HepG2 (cell line): ENCODE data around the gene TCF12. TPM values are rescaled to one million over a fixed set of nuclear protein-coding genes. Genes with fewer than 3 reads are reported as not detected.

Experiments used
- ATAC-seq: fragments of 200-7000 bp; cut with Tn5 transposase; 3 replicates; pipeline ENCODE4 v1.9.1; 2020; ENCODE audit warnings: mild to moderate bottlenecking, moderate library complexity
- BruUV-seq: library from RNA; stranded (reverse); fragments of 400-500 nt; replicated peaks from 2 replicates; lab custom pipeline; 2021; lab: Mats Ljungman, UMichigan
- CTCF ChIA-PET: fragments of 300-600 bp; formaldehyde crosslinking; extraction: SDS; loops from one replicate; lab custom pipeline; 2021; ENCODE audit warnings: low total read pairs, inconsistent platforms, low intra/inter-chr PET ratio; lab: Yijun Ruan, JAX
- POLR2A ChIA-PET: fragments of 350-600 bp; sonication (Branson Sonifier 250); formaldehyde crosslinking; loops from one replicate; lab custom pipeline; 2020; ENCODE audit warnings: antibody characterized with exemption, inconsistent platforms; lab: Yijun Ruan, JAX
- DNase-seq: peaks from one replicate; pipeline ENCODE4 v3.0.0-alpha.2; 2015; ENCODE audit warnings: low spot score
- FAIRE-seq: peaks from 3 replicates; lab custom pipeline; 2011; peaks lifted over from hg19 to GRCh38; lab: Jason Lieb, UNC
- H2AFZ ChIP-seq: one replicate; pipeline ENCODE4 v1.6.1; 2011; ENCODE audit warnings: low read length, inconsistent platforms
- H3K27ac ChIP-seq: fragments of 300-600 bp; 3 replicates; pipeline ENCODE4 v1.8.0; 2011; ENCODE audit warnings: mixed run types, mild to moderate bottlenecking, mixed read lengths, low read length, inconsistent platforms; ENCODE audit not compliant: insufficient read depth; ENCODE audit errors: extremely low read length
- H3K27me3 ChIP-seq, 2 experiments: fragments of 200-600 bp in 1 of 2; 2 replicates in 1 of 2; 3 replicates in 1 of 2; pipeline versions ENCODE4 v1.6.0 to v1.8.0; 2011; ENCODE audit warnings: low read length in 2 of 2, mild to moderate bottlenecking in 2 of 2, moderate library complexity in 2 of 2, inconsistent platforms in 1 of 2; ENCODE audit not compliant: insufficient read depth in 2 of 2, control insufficient read depth in 1 of 2
- H3K36me3 ChIP-seq, 2 experiments: fragments of 200-600 bp in 1 of 2; replicated peaks in 1 of 2; 2 replicates in 1 of 2; 3 replicates in 1 of 2; pipeline versions ENCODE4 v1.5.1 to v1.8.0; 2011; ENCODE audit warnings: low read length in 2 of 2, inconsistent platforms in 1 of 2; ENCODE audit not compliant: insufficient read depth in 2 of 2, control insufficient read depth in 1 of 2
- H3K4me1 ChIP-seq: 2 replicates; pipeline ENCODE4 v1.5.1; 2012; ENCODE audit warnings: low read length, inconsistent platforms; ENCODE audit not compliant: insufficient read depth
- H3K4me2 ChIP-seq: 2 replicates; pipeline ENCODE4 v1.6.0; 2011; ENCODE audit warnings: low read depth, low read length, inconsistent platforms
- H3K4me3 ChIP-seq, 3 experiments: fragments of 200-600 bp in 1 of 3; sonication (generic), shearing (Covaris generic) in 1 of 3; replicated peaks in 1 of 3; 2 replicates each; pipeline ENCODE4 v1.5.1; 2011 to 2016; ENCODE audit warnings: low read length in 3 of 3, inconsistent platforms in 2 of 3, low read depth in 2 of 3, mild to moderate bottlenecking in 2 of 3, control low read depth in 1 of 3, mixed read lengths in 1 of 3; ENCODE audit not compliant: insufficient read depth in 1 of 3
- H3K79me2 ChIP-seq: one replicate; pipeline ENCODE4 v1.6.1; 2011; ENCODE audit warnings: low read length, inconsistent platforms; ENCODE audit not compliant: insufficient read depth
- H3K9ac ChIP-seq: 2 replicates; pipeline ENCODE4 v1.6.0; 2011; ENCODE audit warnings: mild to moderate bottlenecking, low read depth, low read length, inconsistent platforms; ENCODE audit not compliant: insufficient read depth
- H3K9me3 ChIP-seq: 2 replicates; pipeline ENCODE4 v1.5.1; 2012; ENCODE audit warnings: mild to moderate bottlenecking, low read length
- H4K20me1 ChIP-seq: 2 replicates; pipeline ENCODE4 v1.6.0; 2011; ENCODE audit warnings: inconsistent platforms, mild to moderate bottlenecking, low read length, moderate library complexity; ENCODE audit not compliant: insufficient read depth
- FOXJ3 ChIP-seq: sonication (generic); formaldehyde crosslinking; IDR thresholded peaks from 2 replicates; pipeline ENCODE4 v1.4.0; 2020; ENCODE audit warnings: missing genetic modification reagents, mild to moderate bottlenecking, borderline replicate concordance
- FOXP1 ChIP-seq, 2 experiments: fragments of 450-650 bp in 1 of 2; IDR thresholded peaks; 2 replicates each; pipeline ENCODE4 v1.6.1; 2017 to 2018; ENCODE audit warnings: antibody characterized with exemption in 1 of 2
- GATAD2A ChIP-seq: IDR thresholded peaks from 2 replicates; pipeline ENCODE4 v1.6.1; 2016
- ISL2 ChIP-seq: sonication (generic); formaldehyde crosslinking; IDR thresholded peaks from 2 replicates; pipeline ENCODE4 v1.5.0; 2020; ENCODE audit warnings: missing genetic modification reagents
- POGK ChIP-seq: sonication (generic); formaldehyde crosslinking; conservative IDR thresholded peaks from 2 replicates; pipeline ENCODE4 v1.8.0; 2022; ENCODE audit warnings: mild to moderate bottlenecking, moderate library complexity, missing genetic modification reagents
- RFXAP ChIP-seq: sonication (generic); formaldehyde crosslinking; IDR thresholded peaks from 2 replicates; pipeline ENCODE4 v1.4.0; 2020; ENCODE audit warnings: missing genetic modification reagents, borderline replicate concordance
- SIX1 ChIP-seq: sonication (generic); formaldehyde crosslinking; IDR thresholded peaks from 2 replicates; pipeline ENCODE4 v1.4.0; 2020; ENCODE audit warnings: missing genetic modification reagents, borderline replicate concordance
- SIX4 ChIP-seq: sonication (generic); formaldehyde crosslinking; IDR thresholded peaks from 2 replicates; pipeline ENCODE4 v1.4.0; 2020; ENCODE audit warnings: missing genetic modification reagents
- SPEN ChIP-seq: sonication (generic); formaldehyde crosslinking; IDR thresholded peaks from 2 replicates; pipeline ENCODE4 v1.5.1; 2020; ENCODE audit warnings: low read depth, mild to moderate bottlenecking, missing genetic modification reagents
- TSC22D2 ChIP-seq: sonication (generic); formaldehyde crosslinking; IDR thresholded peaks from 2 replicates; pipeline ENCODE4 v1.5.1; 2020; ENCODE audit warnings: missing genetic modification reagents, mild to moderate bottlenecking, borderline replicate concordance
- ZFP82 ChIP-seq: sonication (generic); formaldehyde crosslinking; IDR thresholded peaks from 2 replicates; pipeline ENCODE4 v1.5.1; 2020; ENCODE audit warnings: mild to moderate bottlenecking, missing genetic modification reagents, borderline replicate concordance
- ZNF121 ChIP-seq: sonication (generic); formaldehyde crosslinking; IDR thresholded peaks from 2 replicates; pipeline ENCODE4 v1.5.0; 2020; ENCODE audit warnings: mild to moderate bottlenecking, missing genetic modification reagents
- ZNF138 ChIP-seq: sonication (generic); formaldehyde crosslinking; IDR thresholded peaks from 2 replicates; pipeline ENCODE4 v1.5.0; 2020; ENCODE audit warnings: mild to moderate bottlenecking, low read depth, missing genetic modification reagents
- ZNF143 ChIP-seq: sonication (generic); formaldehyde crosslinking; IDR thresholded peaks from 2 replicates; pipeline ENCODE4 v1.4.0; 2020; ENCODE audit warnings: missing genetic modification reagents
- ZNF260 ChIP-seq: sonication (generic); formaldehyde crosslinking; IDR thresholded peaks from 2 replicates; pipeline ENCODE4 v1.4.0; 2020; ENCODE audit warnings: missing genetic modification reagents, low read depth, mild to moderate bottlenecking, borderline replicate concordance
- ZNF264 ChIP-seq: sonication (generic); formaldehyde crosslinking; IDR thresholded peaks from 2 replicates; pipeline ENCODE4 v1.4.0; 2020; ENCODE audit warnings: missing genetic modification reagents
- ZNF570 ChIP-seq: sonication (generic); formaldehyde crosslinking; IDR thresholded peaks from 2 replicates; pipeline ENCODE4 v1.4.0; 2020; ENCODE audit warnings: mild to moderate bottlenecking, missing genetic modification reagents, borderline replicate concordance
- ZNF691 ChIP-seq: sonication (generic); formaldehyde crosslinking; IDR thresholded peaks from 2 replicates; pipeline ENCODE4 v1.4.0; 2020; ENCODE audit warnings: missing genetic modification reagents, low read depth, mild to moderate bottlenecking, borderline replicate concordance
- ZNF749 ChIP-seq: sonication (generic); formaldehyde crosslinking; IDR thresholded peaks from 2 replicates; pipeline ENCODE4 v1.8.0; 2022; ENCODE audit warnings: mild to moderate bottlenecking, missing genetic modification reagents, moderate library complexity, borderline replicate concordance
- ZNF766 ChIP-seq: sonication (generic); formaldehyde crosslinking; IDR thresholded peaks from 2 replicates; pipeline ENCODE4 v1.5.0; 2020; ENCODE audit warnings: missing genetic modification reagents, borderline replicate concordance
- in situ Hi-C: cut with HindIII; loops from 2 replicates; pipeline ENCODE4 v1.10.0; 2017; ENCODE audit warnings: low pct_unique_long_range_greater_than_20kb; ENCODE audit not compliant: extremely low pct_ligation_motif_present
- intact Hi-C: fragments of 100-400 bp; cut with micrococcal nuclease; formaldehyde crosslinking; loops from one replicate; pipeline ENCODE4 v1.10.0; 2022; ENCODE audit not compliant: unreplicated experiment
- polyA plus RNA-seq, 8 experiments: library from polyadenylated mRNA; depleted of rRNA in 3 of 8; stranded (reverse) in 7 of 8; unstranded in 1 of 8; fragments of >200 nt; fragmentation: Illumina TruSeq in 4 of 8; extraction: Trizol in 4 of 8; gene quantifications; 2 replicates each; pipeline versions ENCODE4 v1.2.1 to v1.2.3, GENCODE V29; 2011 to 2016; ENCODE audit warnings: low read depth in 4 of 8, missing spikeins in 1 of 8, mixed read lengths in 1 of 8; ENCODE audit not compliant: insufficient read depth in 1 of 8
- total RNA-seq, 5 experiments: library from RNA; depleted of rRNA; stranded (reverse); fragments of >200 nt; fragmentation: Illumina TruSeq; extraction: Trizol; gene quantifications; 2 replicates each; pipeline ENCODE4 v1.2.3, GENCODE V29; 2016; ENCODE audit warnings: low read depth in 1 of 5
- TF ChIP-seq, protein P1 (sequence below): sonication (generic); formaldehyde crosslinking; IDR thresholded peaks from 2 replicates; pipeline ENCODE4 v1.8.1; 2023; ENCODE audit warnings: mild to moderate bottlenecking, inconsistent platforms, moderate library complexity, missing genetic modification reagents, borderline replicate concordance

The TCF12 gene
- total and polyA plus RNA-seq, 2 of the 13 experiments (the other 11 are each of a cell fraction or from before 2014, with no cell fraction given), result 48.6 to 51.1 TPM

GRCh38 chr15:57184502-57184901, 266.1 kb downstream of the TCF12 start (continued):
- TF ChIP-seq ZNF570 (CRISPR knock-in tag) (no peak), ISL2 (CRISPR knock-in tag) (no peak)

- CTCF ChIA-PET, result no interaction called here
- POLR2A ChIA-PET, result no interaction called here
- H3K4me1 ChIP-seq, result peaks cover 24% of the 10 kb centered on the region
- H3K9me3 ChIP-seq, result no peaks in the 10 kb centered on the region
- no peak overlapping the region for H3K27ac ChIP-seq
- ATAC-seq (no peak), DNase-seq (no peak), FAIRE-seq (no peak)
- no peak overlapping the region for H3K9ac ChIP-seq
- no peak overlapping the region for H2AFZ ChIP-seq
- H4K20me1 ChIP-seq, result no peaks in the 10 kb centered on the region
- H3K4me2 ChIP-seq, result no peak overlapping the region
- no peak overlapping the region for H3K4me3 ChIP-seq
- in situ Hi-C loops (loop anchor here (25.0 kb wide), 1 partner anchor 698 kb away; no protein-coding TSS in a partner anchor), intact Hi-C loops (no loop called here)
- peaks cover 2 to 9% of the 10 kb centered on the region in 2 experiments; a peak in 2 of 5 replicates for H3K36me3 ChIP-seq
- H3K27me3 ChIP-seq, result no peaks in the 10 kb centered on the region
- H3K79me2 ChIP-seq, result no peaks in the 10 kb centered on the region
- BruUV-seq, result no TSS peak
- TF ChIP-seq ZNF264 (CRISPR knock-in tag) (no peak), FOXP1 (IDR thresholded peaks at IDR 0.05) (peak; percentile 76), FOXP1 (CRISPR knock-in tag; IDR thresholded peaks at IDR 0.05) (peak; percentile 83), ZNF121 (CRISPR knock-in tag) (peak; percentile 84), ZNF691 (CRISPR knock-in tag) (no peak), ZNF766 (no peak), ZFP82 (CRISPR knock-in tag) (no peak), ZNF138 (CRISPR knock-in tag) (no peak), POGK (CRISPR knock-in tag) (no peak), SIX1 (peak; percentile 27; the same call in 1 of the 2 replicates), SIX4 (peak; percentile 69; the same call in 1 of the 2 replicates), GATAD2A (CRISPR knock-in tag) (peak; percentile 23; the same call in 1 of the 2 replicates), FOXJ3 (no peak), TSC22D2 (no peak), ZNF749 (CRISPR knock-in tag) (no peak), ZNF260 (CRISPR knock-in tag) (no peak), RFXAP (CRISPR knock-in tag) (no peak), SPEN (no peak), ZNF143 (CRISPR knock-in tag) (no peak)
- TF ChIP-seq, protein P1, sequence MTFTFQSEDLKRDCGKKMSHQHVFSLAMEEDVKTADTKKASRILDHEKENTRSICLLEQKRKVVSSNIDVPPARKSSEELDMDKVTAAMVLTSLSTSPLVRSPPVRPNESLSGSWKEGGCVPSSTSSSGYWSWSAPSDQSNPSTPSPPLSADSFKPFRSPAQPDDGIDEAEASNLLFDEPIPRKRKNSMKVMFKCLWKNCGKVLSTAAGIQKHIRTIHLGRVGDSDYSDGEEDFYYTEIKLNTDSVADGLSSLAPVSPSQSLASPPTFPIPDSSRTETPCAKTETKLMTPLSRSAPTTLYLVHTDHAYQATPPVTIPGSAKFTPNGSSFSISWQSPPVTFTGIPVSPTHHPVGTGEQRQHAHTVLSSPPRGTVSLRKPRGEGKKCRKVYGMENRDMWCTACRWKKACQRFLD (CRISPR knock-in tag), result no peak
Observed at GRCh38 chr15:57185507-57186074, 267.1 kb downstream of the TCF12 start.
